Panc1 (cell line): Measurements from ENCODE around the gene ESR1. TPM values are rescaled to one million over a fixed set of nuclear protein-coding genes. Genes with fewer than 3 reads are reported as not detected.

ENCODE experiments used
- ATAC-seq: fragments of 200-7000 bp; cut with Tn5 transposase; 2 replicates; pipeline ENCODE4 v1.9.1; 2020; ENCODE audit warnings: mild to moderate bottlenecking, moderate library complexity
- BruUV-seq: library from RNA; stranded (reverse); fragments of 400-500 nt; replicated peaks from 2 replicates; lab custom pipeline; 2021; lab: Mats Ljungman, UMichigan
- CTCF ChIA-PET: fragments of 300-600 bp; sonication (Branson Sonifier 250); formaldehyde crosslinking; loops from one replicate; lab custom pipeline; 2022; ENCODE audit warnings: antibody characterized with exemption; lab: Charles Lee
- POLR2A ChIA-PET: fragments of 300-600 bp; sonication (Branson Sonifier 250); formaldehyde crosslinking; loops from one replicate; lab custom pipeline; 2022; ENCODE audit warnings: antibody characterized with exemption; lab: Charles Lee
- DNase-seq: peaks from one replicate; pipeline ENCODE4 v3.0.0-alpha.2; 2010; ENCODE audit warnings: low read depth, low spot score
- H3K27ac ChIP-seq: 2 replicates; pipeline ENCODE4 v1.5.1; 2011; ENCODE audit warnings: mild to moderate bottlenecking, low read length, inconsistent platforms
- H3K27me3 ChIP-seq: fragments of 200-500 bp; sonication (Bioruptor generic); 2 replicates; pipeline ENCODE4 v1.6.0; 2014; ENCODE audit warnings: low read length, inconsistent platforms; ENCODE audit not compliant: control insufficient read depth, insufficient read depth
- H3K36me3 ChIP-seq: fragments of 200-500 bp; sonication (Bioruptor generic); 2 replicates; pipeline ENCODE4 v1.5.1; 2014; ENCODE audit warnings: inconsistent platforms, mild to moderate bottlenecking, low read length, moderate library complexity; ENCODE audit not compliant: control insufficient read depth, insufficient read depth
- H3K4me1 ChIP-seq: 2 replicates; pipeline ENCODE4 v1.5.1; 2011; ENCODE audit warnings: inconsistent platforms, mild to moderate bottlenecking, low read length, moderate library complexity; ENCODE audit not compliant: control insufficient read depth, insufficient read depth
- H3K4me3 ChIP-seq, 2 experiments: 2 replicates each; pipeline ENCODE4 v1.5.1; 2011 to 2012; ENCODE audit warnings: low read depth in 2 of 2, low read length in 2 of 2, mild to moderate bottlenecking in 2 of 2, inconsistent platforms in 1 of 2, moderate library complexity in 1 of 2
- H3K9me3 ChIP-seq: fragments of 200-500 bp; sonication (Bioruptor generic); 2 replicates; pipeline ENCODE4 v1.5.1; 2014; ENCODE audit warnings: low read depth, mild to moderate bottlenecking, inconsistent platforms, low read length, moderate library complexity; ENCODE audit not compliant: control insufficient read depth, insufficient read depth
- POLR2AphosphoS5 ChIP-seq: IDR thresholded peaks from 2 replicates; pipeline ENCODE4 v1.6.1; 2012; ENCODE audit warnings: mild to moderate bottlenecking, low read depth, low read length, moderate library complexity
- REST ChIP-seq, 2 experiments: IDR thresholded peaks; 2 replicates each; pipeline ENCODE4 v1.6.1; 2011 to 2012; ENCODE audit warnings: low read depth in 2 of 2, control low read depth in 1 of 2, low read length in 1 of 2, mild to moderate bottlenecking in 1 of 2, moderate library complexity in 1 of 2; ENCODE audit not compliant: insufficient read depth in 1 of 2
- SIN3A ChIP-seq: IDR thresholded peaks from 2 replicates; pipeline ENCODE4 v1.6.1; 2012; ENCODE audit warnings: low read depth, mild to moderate bottlenecking, low read length, moderate library complexity, borderline replicate concordance; ENCODE audit not compliant: insufficient read depth
- TCF7L2 ChIP-seq: IDR thresholded peaks from 2 replicates; pipeline ENCODE4 v1.6.1; 2011; ENCODE audit warnings: mild to moderate bottlenecking, low read depth, low read length, inconsistent platforms
- in situ Hi-C: cut with HindIII; loops from 2 replicates; pipeline ENCODE4 v1.10.0; 2016; ENCODE audit warnings: low sequenced_read_pairs, low pct_unique_long_range_greater_than_20kb
- intact Hi-C: fragments of 100-400 bp; cut with micrococcal nuclease; formaldehyde crosslinking; loops from one replicate; pipeline ENCODE4 v1.10.0; 2022; ENCODE audit not compliant: unreplicated experiment
- total RNA-seq: library from RNA; stranded (reverse); gene quantifications from one replicate; pipeline ENCODE4 v1.2.1, GENCODE V29; 2021; ENCODE audit not compliant: unreplicated experiment
- TF ChIP-seq, protein P1 (sequence below): fragments of 450-650 bp; IDR thresholded peaks from 2 replicates; pipeline ENCODE4 v1.5.1; 2017; ENCODE audit warnings: mild to moderate bottlenecking

ESR1 gene
- total RNA-seq, 1 experiment from 2014 or later, result 0.03 TPM

- CTCF ChIA-PET, result no interaction called here
- intact Hi-C loops, result no loop called here
- Histone ChIP-seq H3K4me1 (no peaks in the 10 kb centered on the region), H3K36me3 (no peaks in the 10 kb centered on the region), H3K4me3 (no peak overlapping the region), H3K27ac (no peak overlapping the region), H3K27me3 (no peaks in the 10 kb centered on the region), H3K9me3 (no peaks in the 10 kb centered on the region)
- TF ChIP-seq, protein P1, sequence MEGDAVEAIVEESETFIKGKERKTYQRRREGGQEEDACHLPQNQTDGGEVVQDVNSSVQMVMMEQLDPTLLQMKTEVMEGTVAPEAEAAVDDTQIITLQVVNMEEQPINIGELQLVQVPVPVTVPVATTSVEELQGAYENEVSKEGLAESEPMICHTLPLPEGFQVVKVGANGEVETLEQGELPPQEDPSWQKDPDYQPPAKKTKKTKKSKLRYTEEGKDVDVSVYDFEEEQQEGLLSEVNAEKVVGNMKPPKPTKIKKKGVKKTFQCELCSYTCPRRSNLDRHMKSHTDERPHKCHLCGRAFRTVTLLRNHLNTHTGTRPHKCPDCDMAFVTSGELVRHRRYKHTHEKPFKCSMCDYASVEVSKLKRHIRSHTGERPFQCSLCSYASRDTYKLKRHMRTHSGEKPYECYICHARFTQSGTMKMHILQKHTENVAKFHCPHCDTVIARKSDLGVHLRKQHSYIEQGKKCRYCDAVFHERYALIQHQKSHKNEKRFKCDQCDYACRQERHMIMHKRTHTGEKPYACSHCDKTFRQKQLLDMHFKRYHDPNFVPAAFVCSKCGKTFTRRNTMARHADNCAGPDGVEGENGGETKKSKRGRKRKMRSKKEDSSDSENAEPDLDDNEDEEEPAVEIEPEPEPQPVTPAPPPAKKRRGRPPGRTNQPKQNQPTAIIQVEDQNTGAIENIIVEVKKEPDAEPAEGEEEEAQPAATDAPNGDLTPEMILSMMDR, result no peak
- TF ChIP-seq TCF7L2 (no peak), REST (IDR thresholded peaks at IDR 0.05; ENCODE audit: insufficient read depth in 1 of 2, low read depth in 2 of 2, low read length in 1 of 2) (no peak), POLR2AphosphoS5 (no peak), SIN3A (no peak)
- in situ Hi-C loops, result no loop called here
- BruUV-seq, result no TSS peak
- DNase-seq (no peak), ATAC-seq (no peak)
- POLR2A ChIA-PET, result no interaction called here
These were observed 315.0 kb downstream of the ESR1 start for GRCh38 chr6:152122434-152122833.

GRCh38 chr6:152123076-152123475, 315.6 kb downstream of the ESR1 start:
- DNase-seq (no peak), ATAC-seq (no peak)
- in situ Hi-C loops, result no loop called here
- H3K36me3 ChIP-seq, result no peaks in the 10 kb centered on the region
- H3K27ac ChIP-seq, result no peak overlapping the region
- H3K4me1 ChIP-seq, result no peaks in the 10 kb centered on the region
- no TSS peak for BruUV-seq
- POLR2A ChIA-PET, result interaction anchor here (0.6 kb wide), 1 partner anchor 689 kb away, joined by 3 read pairs; no protein-coding TSS in a partner anchor
- no peak overlapping the region for H3K4me3 ChIP-seq
- intact Hi-C loops, result no loop called here
- no peaks in the 10 kb centered on the region for H3K27me3 ChIP-seq
- CTCF ChIA-PET, result no interaction called here
- TF ChIP-seq, protein P1, result no peak
- no peak for TF ChIP-seq TCF7L2
- no peak for TF ChIP-seq REST (IDR thresholded peaks at IDR 0.05; ENCODE audit: insufficient read depth in 1 of 2, low read depth in 2 of 2, low read length in 1 of 2)
- no peak for TF ChIP-seq POLR2AphosphoS5
- TF ChIP-seq SIN3A, result no peak
- H3K9me3 ChIP-seq, result no peaks in the 10 kb centered on the region
